DOHH2 (cell line): ENCODE data around the gene CNTNAP2.

ENCODE experiments used
- CTCF ChIP-seq: fragments of 200-600 bp; sonication (generic); IDR thresholded peaks from one replicate; pipeline ENCODE4 v1.5.1; 2014; ENCODE audit warnings: antibody characterized with exemption, mild to moderate bottlenecking, low read depth, low read length; ENCODE audit not compliant: poor library complexity, severe bottlenecking
- EZH2phosphoT487 ChIP-seq: fragments of 200-600 bp; sonication (generic); IDR thresholded peaks from 2 replicates; pipeline ENCODE4 v1.6.1; 2017; ENCODE audit warnings: borderline replicate concordance, mild to moderate bottlenecking, antibody characterized with exemption, low read length, moderate library complexity, mixed read lengths

- TF ChIP-seq CTCF (no peak), EZH2phosphoT487 (no peak)
Observed at GRCh38 chr7:148245381-148245780, 2128.8 kb downstream of the CNTNAP2 start.
